A673 (cell line): ENCODE measurements around the gene PTX4.

Source experiments
- EZH2 ChIP-seq: fragments of 200-600 bp; sonication (generic); IDR thresholded peaks from 2 replicates; pipeline ENCODE4 v1.6.1; 2017; ENCODE audit warnings: borderline replicate concordance, low read depth, mild to moderate bottlenecking, mixed read lengths, antibody characterized with exemption, low read length; ENCODE audit not compliant: poor library complexity, severe bottlenecking
- TF ChIP-seq, protein P1 (sequence below): fragments of 300-800, 200-600 bp; sonication (generic); conservative IDR thresholded peaks from 2 replicates; pipeline ENCODE4 v1.5.1; 2017; ENCODE audit warnings: low read depth, mild to moderate bottlenecking, antibody characterized with exemption, low read length, moderate library complexity, mixed read lengths

DNA sequence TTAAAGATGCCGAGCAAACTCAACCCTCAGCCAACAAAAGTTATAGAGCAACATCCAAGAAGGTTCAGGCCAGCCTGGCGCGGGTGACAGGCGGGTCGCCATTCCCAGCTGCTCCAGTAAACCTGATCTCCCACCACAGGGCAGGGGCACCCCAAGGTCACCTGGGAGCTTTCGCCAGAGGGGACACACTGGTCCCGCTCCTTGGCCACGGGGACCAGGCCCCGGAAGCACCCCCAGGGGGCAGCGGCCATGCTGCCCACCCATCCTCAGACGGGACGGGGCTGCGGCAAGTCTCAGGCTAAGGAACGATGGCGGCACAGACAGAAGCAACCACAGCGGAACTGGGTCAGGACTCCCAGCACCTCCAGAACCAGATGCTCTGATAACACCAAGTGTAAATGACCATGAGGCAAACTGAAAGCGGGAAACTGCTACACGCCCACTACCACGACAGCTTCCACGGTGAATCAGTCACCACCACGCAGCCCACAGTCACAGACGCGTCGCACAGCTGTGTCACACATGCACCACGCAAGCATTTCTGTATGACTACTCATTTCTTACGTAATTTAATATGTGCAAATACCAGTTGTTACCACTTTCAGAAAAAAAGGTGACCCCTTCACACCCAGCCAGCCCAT lies 30.3 kb downstream of the PTX4 start:
- TF ChIP-seq, protein P1, sequence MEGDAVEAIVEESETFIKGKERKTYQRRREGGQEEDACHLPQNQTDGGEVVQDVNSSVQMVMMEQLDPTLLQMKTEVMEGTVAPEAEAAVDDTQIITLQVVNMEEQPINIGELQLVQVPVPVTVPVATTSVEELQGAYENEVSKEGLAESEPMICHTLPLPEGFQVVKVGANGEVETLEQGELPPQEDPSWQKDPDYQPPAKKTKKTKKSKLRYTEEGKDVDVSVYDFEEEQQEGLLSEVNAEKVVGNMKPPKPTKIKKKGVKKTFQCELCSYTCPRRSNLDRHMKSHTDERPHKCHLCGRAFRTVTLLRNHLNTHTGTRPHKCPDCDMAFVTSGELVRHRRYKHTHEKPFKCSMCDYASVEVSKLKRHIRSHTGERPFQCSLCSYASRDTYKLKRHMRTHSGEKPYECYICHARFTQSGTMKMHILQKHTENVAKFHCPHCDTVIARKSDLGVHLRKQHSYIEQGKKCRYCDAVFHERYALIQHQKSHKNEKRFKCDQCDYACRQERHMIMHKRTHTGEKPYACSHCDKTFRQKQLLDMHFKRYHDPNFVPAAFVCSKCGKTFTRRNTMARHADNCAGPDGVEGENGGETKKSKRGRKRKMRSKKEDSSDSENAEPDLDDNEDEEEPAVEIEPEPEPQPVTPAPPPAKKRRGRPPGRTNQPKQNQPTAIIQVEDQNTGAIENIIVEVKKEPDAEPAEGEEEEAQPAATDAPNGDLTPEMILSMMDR, result no peak
- TF ChIP-seq EZH2, result no peak
